Activated CD4-positive, alpha-beta T cell treated with anti-CD3 and anti-CD28 coated beads, Interleukin-2, amount 50 U/mL, for 48 hours (primary cell): ENCODE results near the gene PRPS1.
"Not testable (repeated sequence)": the region's sequence is repeated elsewhere in the genome, so short reads cannot be mapped to it uniquely, and the experiment has no call there.

ENCODE experiments used
- DNase-seq, 2 experiments: peaks; one replicate each; pipeline ENCODE4 v3.0.0-alpha.2; 2020

PRPS1 gene

DNA sequence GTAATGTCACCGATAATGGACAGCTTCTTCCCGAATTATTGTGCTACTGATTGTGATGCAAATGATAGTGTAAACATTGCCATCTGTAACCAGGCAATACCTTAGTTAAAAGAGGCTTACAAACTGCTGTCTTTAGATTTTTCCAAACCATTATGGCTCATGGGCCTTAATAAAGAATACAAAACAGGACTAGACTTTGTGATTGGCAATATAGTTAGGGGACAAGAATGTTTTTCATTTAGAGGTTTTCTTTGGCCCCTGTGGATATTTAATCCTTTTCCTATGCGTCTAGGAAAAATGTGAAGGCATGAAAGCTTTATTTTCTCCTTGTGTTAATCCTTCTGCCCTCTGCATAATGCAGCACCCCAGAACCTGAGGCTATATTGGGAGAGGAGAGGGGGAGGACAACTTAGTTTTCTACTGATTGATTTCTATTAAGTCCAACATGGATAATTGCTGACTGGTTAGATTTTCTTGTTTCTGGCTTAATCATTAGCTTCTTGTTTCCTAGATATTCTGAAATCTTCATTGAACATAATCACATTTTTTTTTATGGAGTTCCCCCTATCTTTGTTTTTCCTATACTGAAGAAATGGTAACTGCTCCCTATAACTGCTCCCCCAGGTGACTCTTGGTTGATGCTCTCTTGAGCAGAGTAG, 1.9 kb downstream of the PRPS1 start:
- no peak for DNase-seq

DNA sequence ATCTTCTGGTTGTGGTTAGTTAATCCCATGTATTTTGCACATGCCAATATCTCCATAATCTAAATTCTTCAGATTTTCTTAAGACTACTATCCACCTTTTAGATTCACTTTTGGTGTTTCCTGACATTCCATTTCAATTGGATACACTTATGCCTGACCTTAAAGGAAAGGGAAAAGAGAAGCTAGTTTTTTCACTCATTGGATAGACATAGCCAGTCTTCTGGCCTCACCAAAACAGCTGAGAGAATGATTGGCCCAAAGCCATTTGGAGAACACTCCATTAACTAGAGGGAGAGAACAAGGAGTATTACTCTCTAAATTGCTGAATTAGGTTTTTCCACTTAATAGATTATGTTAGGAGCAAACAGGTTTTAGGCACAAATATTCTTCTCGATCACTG, 4.0 kb downstream of the PRPS1 start:
- DNase-seq: no peak

DNA sequence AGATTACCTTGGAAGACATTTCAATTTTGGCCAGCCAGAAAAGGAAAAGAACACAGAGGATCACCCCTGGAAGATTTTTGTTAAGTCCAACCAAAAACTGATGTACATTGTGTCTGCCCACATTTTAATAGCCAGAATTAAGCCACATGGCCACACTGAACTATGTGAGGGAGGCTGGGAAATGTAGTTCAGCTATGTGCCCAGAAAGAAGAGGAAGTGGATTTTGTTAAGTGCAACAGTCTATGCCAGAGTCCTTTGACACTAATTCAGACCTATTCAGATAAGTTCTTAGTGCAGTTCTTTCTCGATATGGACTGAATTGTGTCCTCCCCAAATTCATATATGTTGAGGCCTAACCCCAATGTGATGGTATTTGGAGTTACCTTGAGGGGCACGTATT, 18.4 kb downstream of the PRPS1 start:
- DNase-seq: no peak

DNA sequence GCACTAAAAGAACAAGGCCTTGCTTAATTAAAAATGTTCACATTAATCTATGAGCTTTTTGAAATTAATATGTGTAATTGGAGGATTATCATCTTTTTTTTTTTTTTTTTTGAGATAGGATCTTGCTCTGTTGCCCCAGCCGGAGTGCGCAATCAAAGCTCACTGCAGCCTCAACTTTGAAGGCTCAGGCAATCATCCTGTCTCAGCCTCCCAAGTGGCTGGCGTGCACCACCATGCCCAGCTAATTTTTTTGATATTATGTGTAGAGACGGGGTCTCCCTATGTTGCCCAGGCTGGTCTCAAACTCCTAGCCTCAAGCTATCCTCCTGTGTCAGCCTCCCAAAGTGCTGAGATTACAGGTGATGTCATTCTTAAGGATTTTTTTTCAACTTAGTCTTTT, 20.0 kb downstream of the PRPS1 start:
- DNase-seq: no peak

DNA sequence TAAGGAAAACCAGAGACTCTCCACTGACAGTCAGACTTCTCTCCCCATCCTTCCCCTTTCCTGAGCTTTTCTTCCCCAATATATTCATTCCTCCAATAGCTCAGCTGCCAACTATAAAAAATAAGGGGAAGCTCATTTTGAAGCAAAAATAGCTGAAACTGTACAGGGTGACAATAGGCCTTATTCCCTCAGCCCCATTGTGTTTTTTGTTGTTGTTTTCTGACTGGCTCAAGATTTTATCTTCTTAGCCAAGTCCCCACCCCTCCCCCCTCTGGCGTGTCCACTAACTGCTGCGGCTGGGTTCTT, 26.2 kb downstream of the PRPS1 start:
- no peak for DNase-seq

DNA sequence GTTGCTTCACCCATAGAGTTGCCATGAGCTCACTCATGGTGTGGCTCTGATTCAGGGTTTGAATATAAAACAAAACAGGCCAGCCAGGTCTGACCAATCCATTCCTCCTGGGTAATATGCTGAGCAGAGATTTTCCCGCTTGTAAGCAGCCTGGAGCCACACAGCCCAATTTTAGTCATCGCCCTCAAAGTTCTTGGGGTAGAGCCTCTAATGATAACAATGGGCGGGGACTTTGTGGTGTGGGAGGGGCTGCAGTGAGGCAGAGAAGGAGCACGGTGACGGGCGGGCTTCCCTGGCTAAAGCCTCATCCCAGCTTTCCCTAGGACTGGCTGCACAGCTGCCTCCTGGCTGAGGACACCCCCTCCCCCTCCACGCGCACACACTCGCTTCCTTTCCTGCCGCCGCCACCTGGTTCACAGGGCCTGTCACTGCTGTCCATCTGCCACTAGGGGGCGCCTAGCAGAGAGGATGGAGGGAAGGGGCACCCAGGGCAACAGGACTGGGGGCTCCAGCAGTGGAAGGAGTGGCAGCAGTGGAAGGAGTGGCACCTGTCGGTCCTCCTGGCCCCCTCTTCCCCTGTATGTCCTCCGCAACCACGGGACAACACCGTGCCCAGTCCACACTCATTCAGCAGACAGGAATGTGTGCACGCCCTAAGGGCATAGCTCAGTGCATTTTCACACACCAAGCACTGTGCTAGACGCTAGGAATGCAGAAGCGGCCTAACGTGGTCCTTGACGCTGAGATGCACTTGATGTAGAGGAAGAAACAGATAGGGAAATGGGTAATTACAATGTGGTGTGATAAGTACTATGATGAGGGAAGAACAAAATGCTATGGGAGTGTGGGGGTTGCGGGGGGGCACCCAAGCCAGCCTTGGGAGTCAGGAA, 26.8 kb downstream of the PRPS1 start:
- DNase-seq: peak; percentile 60 to 70

DNA sequence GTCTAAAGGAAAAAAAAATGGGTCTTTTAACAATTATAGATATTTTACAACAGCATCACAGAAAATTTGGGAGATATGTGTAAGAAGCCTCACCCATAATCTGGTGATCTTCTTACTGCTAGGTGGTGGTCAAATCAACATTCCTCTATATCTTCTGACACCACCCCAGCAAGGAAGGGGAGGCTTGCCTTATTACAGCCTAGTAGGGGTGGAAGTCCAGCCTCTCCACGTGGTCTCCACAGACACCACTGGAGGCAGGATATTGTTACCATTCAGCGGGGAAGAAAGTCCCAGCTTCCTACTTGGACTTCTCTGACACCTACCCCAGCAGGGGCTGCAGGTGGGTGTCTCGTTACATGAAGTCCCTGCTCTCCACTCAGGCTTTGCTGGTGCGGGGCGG, 28.7 kb downstream of the PRPS1 start:
- DNase-seq: no peak

DNA sequence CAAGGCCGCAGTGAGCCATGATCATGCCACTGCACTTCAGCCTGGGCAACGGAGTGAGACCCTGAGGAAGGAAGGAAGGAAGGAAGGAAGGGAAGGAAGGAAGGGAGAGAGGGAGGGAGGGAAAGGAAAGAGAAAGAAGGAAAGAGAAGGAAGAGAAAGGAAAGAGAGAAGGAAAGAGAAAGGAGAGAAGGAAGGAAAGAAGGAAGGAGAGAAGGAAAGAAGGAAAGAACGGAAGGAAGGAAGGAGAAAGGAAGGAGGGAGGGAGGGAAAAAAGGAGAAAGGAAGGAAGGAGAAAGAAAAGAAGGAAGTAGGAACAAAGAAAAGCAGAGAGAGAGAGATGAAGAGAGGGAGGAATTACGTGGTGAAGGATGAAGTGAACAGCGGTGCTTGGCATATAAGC, 30.4 kb downstream of the PRPS1 start:
- no peak for DNase-seq

DNA sequence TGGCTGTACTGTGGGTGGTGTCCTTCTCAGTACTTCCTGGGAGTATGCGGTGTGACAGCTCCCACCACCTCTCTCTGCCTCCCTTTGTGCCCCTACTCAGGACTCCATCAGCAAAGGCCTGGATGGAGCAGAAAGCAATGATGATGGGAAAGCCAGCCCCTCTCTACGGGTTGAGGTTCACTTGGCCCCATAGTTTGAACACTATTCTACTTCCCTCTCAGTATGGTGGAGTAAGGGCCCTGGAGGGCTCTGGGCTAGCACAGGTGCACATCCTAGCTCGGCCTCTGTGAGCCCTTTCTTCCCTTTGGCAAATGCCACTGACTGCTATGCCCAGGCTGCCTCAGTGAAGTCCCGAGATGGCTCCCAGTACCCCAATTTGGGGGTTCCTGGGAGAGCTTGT, 31.0 kb downstream of the PRPS1 start:
- DNase-seq: no peak

DNA sequence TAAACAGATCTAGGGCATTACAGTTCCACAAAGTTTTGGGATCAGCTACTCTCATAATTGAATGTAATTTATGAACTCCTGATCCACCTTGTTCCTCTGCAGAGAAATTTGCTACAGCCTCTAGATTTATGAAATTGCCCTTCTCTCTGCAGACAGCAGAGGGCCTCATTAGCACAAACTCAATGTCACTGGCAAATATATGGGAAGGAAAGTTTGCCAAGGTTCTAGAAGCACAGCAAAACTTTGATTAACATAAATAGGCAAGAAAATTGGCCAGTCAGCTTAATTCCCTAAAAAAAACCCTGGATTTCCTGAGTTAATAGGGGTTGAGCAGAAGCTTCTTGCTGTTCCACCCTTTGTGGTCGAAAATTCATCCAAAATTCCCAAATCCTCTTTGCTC, 31.5 kb downstream of the PRPS1 start:
- DNase-seq: no peak

DNA sequence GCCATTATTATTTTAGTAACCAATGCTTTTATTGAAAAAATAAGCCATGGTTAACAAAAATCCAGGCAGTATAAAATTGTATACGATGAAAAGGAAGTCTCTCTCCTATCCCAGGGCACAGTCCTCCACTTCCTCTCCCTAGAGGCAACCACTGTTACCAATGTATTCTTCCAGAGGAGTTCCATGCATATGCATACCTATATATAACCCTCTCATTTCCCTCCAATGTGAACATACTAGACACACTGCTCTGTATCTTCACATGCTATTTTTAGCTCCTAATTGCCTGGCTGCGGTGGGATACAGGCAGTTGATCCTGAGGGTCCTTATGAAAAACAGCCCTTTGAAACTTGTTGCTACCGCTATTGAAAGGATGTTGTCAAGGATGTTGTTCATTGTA, 33.8 kb downstream of the PRPS1 start:
- no peak for DNase-seq

DNA sequence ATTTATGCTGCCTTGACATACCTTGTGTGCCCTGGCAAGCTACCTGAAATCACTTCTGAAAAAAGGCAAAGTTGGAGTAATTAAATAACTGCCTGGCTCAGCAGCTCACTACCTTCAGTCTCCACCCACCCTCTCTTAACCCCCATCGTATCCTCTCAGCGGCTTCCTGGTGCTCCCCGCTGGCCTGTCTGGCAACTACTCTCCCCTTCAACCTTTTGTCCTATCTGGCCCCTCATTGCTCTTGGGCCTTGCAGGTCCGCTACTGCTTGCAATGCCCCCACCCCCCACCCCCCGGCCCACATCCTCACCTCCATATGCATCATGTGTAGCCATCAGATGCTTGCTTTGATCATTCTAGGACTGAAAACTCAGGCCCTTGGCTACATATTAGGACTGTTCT, 34.5 kb downstream of the PRPS1 start:
- DNase-seq: no peak

DNA sequence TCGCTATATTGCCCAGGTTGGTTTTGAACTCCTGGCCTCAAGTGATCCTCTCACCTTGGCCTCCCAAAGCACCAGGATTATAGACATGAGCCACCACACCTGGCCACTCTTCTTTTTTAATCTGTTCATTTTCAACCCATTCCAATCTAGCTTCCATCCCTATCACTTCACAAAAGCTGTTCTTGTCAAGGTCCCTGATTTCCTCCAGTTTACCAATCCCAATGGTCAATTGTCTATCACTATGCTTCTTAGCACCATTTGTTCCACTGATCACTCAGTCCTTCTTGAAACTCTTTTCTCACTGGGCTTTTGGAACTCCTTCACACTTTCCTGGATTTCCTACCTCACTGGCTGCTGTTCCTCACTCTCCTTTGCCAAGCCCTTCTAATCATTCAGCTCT, 38.6 kb downstream of the PRPS1 start:
- DNase-seq: no peak

DNA sequence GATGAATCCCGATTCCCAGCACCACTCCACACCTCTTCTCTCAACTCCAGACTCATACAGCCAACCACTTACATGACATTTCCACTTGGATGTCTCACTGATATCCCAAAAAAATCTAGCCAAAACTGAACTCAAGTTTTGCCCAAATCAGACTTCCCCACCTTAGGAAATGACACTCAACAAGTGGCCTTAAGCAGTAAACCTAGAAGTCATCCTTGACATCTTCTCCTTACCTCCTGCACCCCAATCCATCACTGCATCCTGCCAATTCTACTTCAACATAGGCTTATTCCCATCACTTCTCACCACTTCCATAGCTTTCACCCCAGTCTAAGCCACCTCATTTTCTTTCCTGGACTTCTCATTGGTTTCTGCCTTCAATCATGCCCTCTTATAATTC, 39.1 kb downstream of the PRPS1 start:
- no peak for DNase-seq

DNA sequence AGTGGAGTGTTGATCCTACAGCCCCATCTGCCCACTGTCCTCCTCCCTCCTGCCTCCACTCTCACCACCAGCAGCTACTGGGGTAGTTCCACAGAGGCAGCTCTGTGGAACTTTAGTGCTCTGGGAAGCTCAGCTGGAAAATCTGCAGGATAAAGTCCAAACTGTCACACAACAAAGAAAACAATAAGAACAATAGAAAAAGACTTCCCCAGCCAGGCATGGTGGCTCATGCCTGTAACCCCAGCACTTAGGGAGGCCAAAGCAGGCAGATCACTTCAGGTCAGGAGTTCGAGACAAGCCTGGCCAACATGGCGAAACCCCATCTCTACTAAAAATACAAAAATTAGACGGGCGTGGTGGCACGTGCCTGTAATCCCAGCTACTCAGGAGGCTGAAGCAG, 40.4 kb downstream of the PRPS1 start:
- not testable (repeated sequence) for DNase-seq

DNA sequence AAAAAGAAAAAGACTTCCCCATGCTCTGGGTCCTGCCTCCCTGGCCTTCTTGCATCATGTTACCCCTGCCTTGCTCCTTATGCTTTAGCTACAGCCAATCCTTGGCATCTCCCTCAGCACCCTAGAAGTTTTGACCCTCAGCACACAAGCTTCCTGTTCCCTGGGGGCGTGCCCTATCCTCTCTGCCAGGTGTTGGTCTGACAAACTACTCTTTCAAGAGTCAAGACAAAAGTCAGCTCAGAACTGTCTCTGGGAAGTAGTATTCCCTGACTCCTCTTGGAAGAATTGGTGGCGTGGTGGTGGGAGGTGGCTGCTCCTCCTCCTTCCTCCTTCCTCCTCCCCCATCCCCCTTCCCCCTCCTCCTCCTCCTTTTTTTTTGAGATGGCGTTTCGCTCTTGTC, 41.0 kb downstream of the PRPS1 start:
- no peak for DNase-seq

DNA sequence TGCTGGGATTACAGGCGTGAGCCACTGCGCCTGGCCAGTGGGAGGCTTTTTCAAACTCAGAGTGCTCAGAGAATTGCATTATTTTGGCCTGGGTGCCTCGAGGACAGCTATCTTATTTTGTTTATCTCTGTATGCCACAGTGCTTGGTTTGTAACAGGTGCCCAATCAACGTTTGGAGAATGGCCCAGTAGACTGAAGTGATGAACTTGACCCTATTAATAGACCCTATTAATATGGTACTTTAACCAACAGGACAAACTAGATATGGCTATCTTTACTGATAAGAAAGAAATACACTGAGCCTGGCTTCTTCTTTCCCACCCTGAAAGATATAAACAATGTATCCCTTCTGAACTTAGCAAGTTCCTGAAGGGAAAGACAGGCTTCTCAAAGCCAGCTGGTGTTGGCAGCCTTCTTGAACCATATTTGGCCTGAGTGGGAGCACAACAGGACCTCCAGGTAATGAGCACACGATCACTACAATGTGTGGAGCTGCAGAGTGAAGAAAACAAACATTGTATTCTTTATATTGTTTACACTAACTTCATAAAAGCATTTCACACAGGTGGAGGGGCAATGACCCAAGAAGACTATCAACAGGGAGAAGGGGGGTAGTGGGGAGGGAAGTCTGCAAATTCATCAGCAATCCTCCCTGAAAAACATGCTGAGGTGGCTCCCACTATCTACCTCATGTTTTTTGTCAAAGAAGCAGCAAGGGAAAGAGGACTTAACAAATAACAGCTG, 41.7 kb downstream of the PRPS1 start:
- no peak for DNase-seq

DNA sequence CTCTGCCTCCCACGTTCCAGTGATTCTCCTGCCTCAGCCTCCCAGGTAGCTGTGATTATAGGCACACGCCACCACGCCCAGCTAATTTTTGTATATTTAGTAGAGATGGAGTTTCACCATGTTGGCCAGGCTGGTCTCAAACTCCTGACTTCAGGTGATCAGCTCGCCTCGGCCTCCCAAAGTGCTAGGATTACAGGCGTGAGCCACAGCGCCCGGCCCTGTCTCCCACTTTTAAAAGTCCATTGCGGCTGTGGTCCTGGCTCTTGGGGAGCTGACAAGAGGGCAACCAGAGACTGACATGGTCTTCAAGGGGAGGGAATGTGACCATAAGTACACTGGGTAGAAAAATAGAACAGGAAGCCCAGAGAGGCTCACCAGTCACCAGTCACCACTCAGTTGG, 42.9 kb downstream of the PRPS1 start:
- not testable (repeated sequence) for DNase-seq

DNA sequence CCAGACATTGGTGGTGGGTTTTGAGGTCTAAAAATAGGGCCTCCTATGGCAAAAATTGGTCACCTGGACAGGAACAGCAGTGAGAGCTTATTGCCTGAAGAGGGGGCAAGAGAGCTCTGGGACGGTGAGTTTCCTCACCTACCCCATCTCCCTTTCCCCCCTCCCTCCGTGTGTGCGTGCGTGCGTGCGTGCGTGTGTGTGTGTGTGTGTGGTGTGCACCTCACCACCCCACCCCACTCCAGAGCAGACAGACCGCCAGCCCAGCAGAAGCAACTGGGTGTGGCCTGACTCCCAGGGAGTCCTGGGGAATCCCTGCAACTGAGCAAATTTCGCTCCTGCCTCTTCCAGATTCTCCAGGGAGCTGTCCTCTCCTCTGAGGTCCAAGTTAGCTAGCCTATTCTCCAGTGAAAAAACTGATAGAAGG, 44.7 kb downstream of the PRPS1 start:
- peak; percentile 71 to 75 for DNase-seq

DNA sequence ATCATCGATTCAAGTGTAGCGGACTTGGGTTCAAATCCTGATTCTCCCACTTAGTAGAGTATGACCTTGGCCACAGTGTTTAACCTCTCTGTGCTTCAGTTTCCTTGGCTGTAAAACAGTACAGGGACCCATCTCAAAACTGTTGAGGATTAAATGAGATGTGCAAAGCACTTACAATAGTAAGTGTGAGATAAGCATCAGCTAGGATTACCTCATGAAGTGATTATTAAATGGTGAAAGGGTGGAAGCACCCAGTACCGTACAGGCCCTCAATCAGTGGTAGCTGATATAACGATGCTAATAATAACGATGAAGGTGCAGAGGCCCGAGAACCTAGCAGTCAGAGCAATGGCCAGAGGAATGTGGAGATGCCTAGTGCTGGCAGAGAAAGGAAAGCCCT, 45.1 kb downstream of the PRPS1 start:
- DNase-seq: no peak

DNA sequence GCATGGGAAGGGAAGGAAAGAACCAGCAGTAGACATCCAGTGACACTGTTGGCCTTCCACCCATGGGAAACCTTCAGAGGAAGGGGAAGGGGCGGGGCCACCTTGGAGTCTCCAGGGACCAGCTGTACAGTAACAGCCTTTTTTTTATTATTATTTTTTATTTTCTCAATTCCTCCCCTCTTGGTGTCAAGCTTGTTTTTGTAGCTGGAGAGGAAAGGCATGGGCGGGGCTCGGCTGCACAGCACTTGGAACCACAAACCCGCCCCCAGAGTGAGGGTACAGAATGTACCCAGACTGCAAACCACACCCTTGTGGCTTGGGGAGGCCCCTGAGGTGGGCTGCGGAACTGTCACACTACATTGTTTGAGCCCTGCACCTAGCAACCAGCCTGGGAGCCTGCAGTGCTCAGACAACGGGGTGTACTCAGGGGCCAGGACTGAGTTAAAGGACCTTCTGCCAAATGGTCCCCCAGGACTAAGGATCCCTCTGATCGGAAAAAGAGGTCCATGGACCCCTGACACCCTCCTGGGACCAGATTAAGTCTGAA, 45.7 kb downstream of the PRPS1 start:
- DNase-seq: peak; percentile 80 to 85

DNA sequence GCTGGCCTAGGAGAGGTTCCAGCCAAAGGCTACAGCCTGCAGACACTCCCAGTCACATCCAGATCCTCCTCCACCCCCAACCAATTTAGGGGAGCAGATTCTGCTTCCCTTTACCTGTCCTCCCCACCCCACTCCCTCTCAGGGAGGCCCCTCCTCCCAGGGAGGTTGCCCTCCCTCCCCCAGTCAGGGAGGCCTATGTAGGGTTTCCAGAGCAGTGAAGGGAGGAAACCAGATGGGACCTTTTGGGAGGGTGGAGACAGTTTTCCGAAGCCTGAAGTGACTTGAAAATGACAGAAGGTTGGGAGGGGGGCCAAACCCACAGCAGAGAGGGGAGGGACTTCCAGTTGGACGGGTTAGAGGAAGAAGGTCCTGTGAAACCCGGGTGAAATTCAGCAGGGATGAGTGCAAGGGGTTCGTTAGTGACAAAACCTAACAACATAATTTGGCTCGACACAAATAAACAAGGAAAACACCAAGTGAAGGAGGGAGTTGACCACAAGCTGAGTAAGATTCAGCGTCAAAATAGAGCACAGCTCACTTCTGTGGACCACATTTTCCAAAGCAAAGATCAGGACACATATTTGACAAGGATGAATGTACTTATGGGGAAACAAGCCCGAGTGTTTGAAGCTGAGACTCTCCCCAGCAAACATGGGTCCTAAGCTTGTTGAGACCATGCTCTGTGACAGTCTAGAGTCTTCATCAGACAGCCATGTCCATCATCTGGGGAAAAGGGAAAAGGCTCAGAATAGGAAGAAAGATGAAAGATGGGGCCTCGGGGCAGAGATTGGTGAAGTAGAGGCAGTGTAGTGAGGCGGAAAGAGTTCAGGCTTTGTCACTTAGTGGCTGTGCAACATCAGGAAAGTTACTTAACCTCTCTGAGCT, 46.4 kb downstream of the PRPS1 start:
- peak; percentile 29 to 50 for DNase-seq

DNA sequence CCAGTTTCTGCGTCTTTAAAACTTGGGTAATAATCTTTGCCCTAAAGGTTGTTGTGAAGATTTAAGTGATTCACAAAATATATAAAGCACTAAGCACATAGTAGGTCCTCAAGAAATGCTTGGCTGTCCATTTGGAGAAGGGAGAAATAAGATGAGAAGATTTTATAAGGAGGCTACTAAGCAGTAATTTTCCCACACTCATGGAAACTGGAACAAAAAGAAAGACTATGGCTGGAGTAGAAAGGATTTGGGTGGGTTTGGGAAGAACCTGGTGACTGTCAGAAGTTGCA, 47.0 kb downstream of the PRPS1 start:
- DNase-seq: no peak
